IMR-90 (cell line): ENCODE results near the gene RUNX2. TPM values are rescaled to one million over a fixed set of nuclear protein-coding genes. Genes with fewer than 3 reads are reported as not detected.

Experiments
- ATAC-seq: fragments of 200-7000 bp; cut with Tn5 transposase; 2 replicates; pipeline ENCODE4 v1.9.1; 2020; ENCODE audit warnings: low read depth, mild to moderate bottlenecking, moderate library complexity
- BruUV-seq: library from RNA; stranded (reverse); fragments of 400-500 nt; replicated peaks from 2 replicates; lab custom pipeline; 2021; lab: Mats Ljungman, UMichigan
- CTCF ChIA-PET: fragments of 300-600 bp; formaldehyde crosslinking; extraction: SDS; loops from one replicate; lab custom pipeline; 2021; ENCODE audit warnings: antibody characterized with exemption; lab: Yijun Ruan, JAX
- POLR2A ChIA-PET: fragments of 300-600 bp; sonication (Branson Sonifier 250); formaldehyde crosslinking; loops from one replicate; lab custom pipeline; 2022; ENCODE audit warnings: antibody characterized with exemption; ENCODE audit not compliant: unreplicated experiment; lab: Charles Lee
- DNase-seq: peaks from one replicate; pipeline ENCODE4 v3.0.0; 2013
- H2AFZ ChIP-seq: replicated peaks from 2 replicates; pipeline ENCODE3; 2013; ENCODE audit warnings: low read length, mild to moderate bottlenecking; ENCODE audit not compliant: poor library complexity
- H2AK5ac ChIP-seq: 2 replicates; pipeline ENCODE4 v1.6.1; 2013; ENCODE audit warnings: low read depth, low read length, inconsistent platforms
- H2AK9ac ChIP-seq: replicated peaks from 2 replicates; pipeline ENCODE3; 2013; ENCODE audit warnings: mild to moderate bottlenecking, low read depth, low read length, moderate library complexity; ENCODE audit not compliant: poor library complexity
- H2BK120ac ChIP-seq: 2 replicates; pipeline ENCODE4 v1.6.1; 2013; ENCODE audit warnings: low read depth, low read length, inconsistent platforms
- H2BK15ac ChIP-seq: 3 replicates; pipeline ENCODE4 v1.6.1; 2013; ENCODE audit warnings: low read depth, low read length, inconsistent platforms
- H2BK20ac ChIP-seq: 2 replicates; pipeline ENCODE4 v1.6.1; 2013; ENCODE audit warnings: low read depth, mild to moderate bottlenecking, inconsistent platforms, low read length, moderate library complexity
- H2BK5ac ChIP-seq: 2 replicates; pipeline ENCODE4 v1.6.1; 2013; ENCODE audit warnings: mild to moderate bottlenecking, low read depth, low read length, inconsistent platforms; ENCODE audit not compliant: poor library complexity, severe bottlenecking
- H3K14ac ChIP-seq: replicated peaks from 2 replicates; pipeline ENCODE4 v1.6.1; 2013; ENCODE audit warnings: low read depth, low read length, inconsistent platforms
- H3K18ac ChIP-seq: 2 replicates; pipeline ENCODE4 v1.6.1; 2013; ENCODE audit warnings: low read depth, low read length, control low read depth
- H3K23ac ChIP-seq: 2 replicates; pipeline ENCODE4 v1.6.1; 2013; ENCODE audit warnings: low read depth, low read length, inconsistent platforms
- H3K27ac ChIP-seq: 2 replicates; pipeline ENCODE4 v1.5.1; 2013; ENCODE audit warnings: mild to moderate bottlenecking, control low read depth, low read length; ENCODE audit not compliant: insufficient read depth
- H3K27me3 ChIP-seq: 2 replicates; pipeline ENCODE4 v1.6.1; 2013; ENCODE audit warnings: low read length; ENCODE audit not compliant: control insufficient read depth, insufficient read depth
- H3K36me3 ChIP-seq: 2 replicates; pipeline ENCODE4 v1.6.1; 2013; ENCODE audit warnings: low read length, mixed read lengths; ENCODE audit not compliant: control insufficient read depth, insufficient read depth
- H3K4ac ChIP-seq: 2 replicates; pipeline ENCODE4 v1.6.1; 2013; ENCODE audit warnings: low read depth, low read length, inconsistent platforms
- H3K4me1 ChIP-seq: 2 replicates; pipeline ENCODE4 v1.6.1; 2013; ENCODE audit warnings: low read length, mixed read lengths; ENCODE audit not compliant: control insufficient read depth, insufficient read depth
- H3K4me2 ChIP-seq: 2 replicates; pipeline ENCODE4 v1.6.1; 2013; ENCODE audit warnings: low read depth, mild to moderate bottlenecking, control low read depth, low read length, moderate library complexity
- H3K4me3 ChIP-seq: 2 replicates; pipeline ENCODE4 v1.5.1; 2013; ENCODE audit warnings: low read depth, mild to moderate bottlenecking, control low read depth, low read length, moderate library complexity; ENCODE audit not compliant: insufficient read depth
- H3K56ac ChIP-seq: 2 replicates; pipeline ENCODE4 v1.6.1; 2013; ENCODE audit warnings: low read length, inconsistent platforms; ENCODE audit not compliant: insufficient read depth; ENCODE audit errors: extremely low read depth
- H3K79me1 ChIP-seq, 2 experiments: 2 replicates each; pipeline ENCODE4 v1.6.1; 2013; ENCODE audit warnings: low read length in 2 of 2, inconsistent platforms in 1 of 2, low read depth in 1 of 2
- H3K9ac ChIP-seq: 2 replicates; pipeline ENCODE4 v1.6.1; 2013; ENCODE audit warnings: low read depth, low read length, control low read depth
- H3K9me1 ChIP-seq: 2 replicates; pipeline ENCODE4 v1.6.1; 2013; ENCODE audit warnings: low read length, inconsistent platforms; ENCODE audit not compliant: insufficient read depth
- H3K9me3 ChIP-seq: 2 replicates; pipeline ENCODE4 v1.6.1; 2013; ENCODE audit warnings: low read length; ENCODE audit not compliant: control insufficient read depth, insufficient read depth
- H4K20me1 ChIP-seq: 2 replicates; pipeline ENCODE4 v1.6.1; 2013; ENCODE audit warnings: low read length, inconsistent platforms; ENCODE audit not compliant: insufficient read depth
- H4K5ac ChIP-seq: 2 replicates; pipeline ENCODE4 v1.6.1; 2013; ENCODE audit warnings: mild to moderate bottlenecking, low read depth, low read length, control low read depth
- H4K8ac ChIP-seq, 2 experiments: 2 replicates each; pipeline ENCODE4 v1.6.1; 2013; ENCODE audit warnings: low read depth in 2 of 2, low read length in 2 of 2, control low read depth in 1 of 2, inconsistent platforms in 1 of 2
- H4K91ac ChIP-seq: 2 replicates; pipeline ENCODE4 v1.6.1; 2013; ENCODE audit warnings: low read depth, low read length, inconsistent platforms; ENCODE audit not compliant: insufficient read depth
- BHLHE40 ChIP-seq: fragments of 150-350 bp; IDR thresholded peaks from 2 replicates; pipeline ENCODE4 v1.6.1; 2016; ENCODE audit warnings: mild to moderate bottlenecking, low read depth, low read length
- CEBPB ChIP-seq: IDR thresholded peaks from 2 replicates; pipeline ENCODE4 v1.6.1; 2012; ENCODE audit warnings: low read depth, low read length, improper control_type of control experiment
- FOS ChIP-seq: fragments of 150-350 bp; IDR thresholded peaks from 2 replicates; pipeline ENCODE4 v1.6.1; 2016; ENCODE audit warnings: low read depth, low read length
- MAFK ChIP-seq: IDR thresholded peaks from 2 replicates; pipeline ENCODE4 v1.6.1; 2012; ENCODE audit warnings: low read depth, low read length, improper control_type of control experiment
- MXI1 ChIP-seq: IDR thresholded peaks from 2 replicates; pipeline ENCODE4 v1.6.1; 2012; ENCODE audit warnings: low read depth, mild to moderate bottlenecking, low read length, moderate library complexity, borderline replicate concordance
- NFE2L2 ChIP-seq: fragments of 150-350 bp; IDR thresholded peaks from 2 replicates; pipeline ENCODE4 v1.6.1; 2016; ENCODE audit warnings: low read depth, mild to moderate bottlenecking, low read length
- RAD21 ChIP-seq: IDR thresholded peaks from 2 replicates; pipeline ENCODE4 v1.6.1; 2012; ENCODE audit warnings: low read length, improper control_type of control experiment
- RCOR1 ChIP-seq: IDR thresholded peaks from 2 replicates; pipeline ENCODE4 v1.6.1; 2012; ENCODE audit warnings: mild to moderate bottlenecking, low read length, improper control_type of control experiment; ENCODE audit not compliant: insufficient replicate concordance
- SMC3 ChIP-seq: fragments of 150-350 bp; IDR thresholded peaks from 2 replicates; pipeline ENCODE4 v1.6.1; 2016; ENCODE audit warnings: low read depth, mild to moderate bottlenecking, antibody characterized with exemption, low read length, moderate library complexity
- WGBS, 2 experiments: methylation state at CpG; one replicate each; pipeline versions ENCODE4 v1.1.5 to v1.1.7; 2013; ENCODE audit warnings: missing lambda C conversion rate in 2 of 2; ENCODE audit not compliant: insufficient read length in 1 of 2; ENCODE audit errors: extremely low coverage in 2 of 2; 5-methylcytosine and 5-hydroxymethylcytosine counted together
- dilution Hi-C: fragments of 300-500 bp; cut with HindIII; formaldehyde crosslinking; loops from one replicate; pipeline ENCODE4 v1.14.3; 2018; ENCODE audit warnings: low sequenced_read_pairs; ENCODE audit not compliant: unreplicated experiment
- in situ Hi-C: fragments of 300-500 bp; cut with MboI; formaldehyde crosslinking; loops from 3 replicates; pipeline ENCODE4 v1.14.3; 2019; ENCODE audit warnings: low sequenced_read_pairs, inconsistent platforms, mixed read lengths
- intact Hi-C: fragments of 100-400 bp; cut with micrococcal nuclease; formaldehyde crosslinking; loops from 2 replicates; pipeline ENCODE4 v1.10.0; 2022
- polyA plus RNA-seq, 3 experiments: library from polyadenylated mRNA; depleted of rRNA; stranded (reverse); fragments of >200 nt; gene quantifications; 2 replicates each; pipeline ENCODE4 v1.2.3, GENCODE V29; 2012; ENCODE audit warnings: low replicate concordance in 1 of 3
- total RNA-seq: library from RNA; depleted of rRNA; stranded (reverse); fragments of >200 nt; gene quantifications from 2 replicates; pipeline ENCODE4 v1.2.3, GENCODE V29; 2012
- TF ChIP-seq, protein P1 (sequence below): conservative IDR thresholded peaks from 2 replicates; pipeline ENCODE4 v1.5.1; 2012; ENCODE audit warnings: mild to moderate bottlenecking, low read depth, low read length, improper control_type of control experiment

Gene RUNX2
- total and polyA plus RNA-seq, 2 of the 4 experiments (the other 2 are of a cell fraction), result 2.3 to 4.7 TPM

DNA sequence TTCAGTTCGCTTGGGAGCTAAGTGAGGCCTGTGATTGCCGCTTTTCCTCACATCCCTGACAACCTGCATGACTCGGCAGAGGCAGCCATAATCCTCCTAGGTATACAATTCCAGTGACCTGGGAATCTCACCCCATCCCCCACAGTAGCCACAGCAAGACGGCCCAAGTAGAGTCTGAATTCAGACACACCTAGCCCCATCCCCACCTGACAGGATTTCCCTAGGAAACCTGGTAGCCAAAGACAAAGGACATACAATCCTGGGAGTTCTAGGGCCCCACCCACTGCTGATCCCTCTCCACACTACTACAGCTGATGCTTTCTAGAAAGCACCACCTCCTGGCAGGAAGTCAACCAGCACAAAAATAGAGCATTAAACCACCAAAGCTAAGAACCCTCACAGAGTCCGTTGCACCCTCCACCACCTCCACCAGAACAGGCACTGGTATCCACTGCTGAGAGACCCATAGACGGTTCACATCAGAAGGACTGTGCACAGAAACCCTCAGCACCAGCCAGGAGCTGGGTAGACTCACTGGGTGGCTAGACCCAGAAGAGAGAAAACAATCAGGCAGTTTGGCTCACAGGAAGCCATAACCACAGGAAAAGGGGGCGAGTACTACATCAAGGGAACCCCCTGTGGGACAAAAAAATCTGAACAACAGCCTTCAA, 17.9 kb upstream of the RUNX2 start:
- Histone ChIP-seq H4K20me1 (no peaks in the 10 kb centered on the region), H2AFZ (no peak overlapping the region), H2AK9ac (no peak overlapping the region), H2BK20ac (no peak overlapping the region), H3K4ac (no peak overlapping the region), H3K36me3 (no peaks in the 10 kb centered on the region), H3K4me3 (no peak overlapping the region), H3K9ac (no peak overlapping the region), H2BK5ac (no peak overlapping the region), H3K27ac (no peak overlapping the region), H3K4me2 (no peak overlapping the region), H2BK15ac (no peak overlapping the region), H3K18ac (no peak overlapping the region), H3K9me3 (peaks cover 3% of the 10 kb centered on the region; the same call in 1 of the 2 replicates), H4K91ac (no peak overlapping the region), H2AK5ac (no peak overlapping the region), H3K4me1 (no peaks in the 10 kb centered on the region), H4K8ac (no peak overlapping the region), H2BK120ac (no peak overlapping the region), H3K9me1 (no peaks in the 10 kb centered on the region), H3K23ac (no peak overlapping the region), H3K27me3 (no peaks in the 10 kb centered on the region), H4K5ac (no peak overlapping the region), H3K56ac (no peak overlapping the region), H3K14ac (no peak overlapping the region), H3K79me1 (peaks cover 0 to 4% of the 10 kb centered on the region in 2 experiments; a peak in 1 of 4 replicates)
- no TSS peak for BruUV-seq
- dilution Hi-C loops, result no loop called here
- ChIA-PET CTCF (no interaction called here), POLR2A (no interaction called here)
- WGBS, 2 experiments, result 92% methylated on average over 2 of the region's 7 CpGs; no CpG with 5 or more reads in 1 of the 2 experiments
- ATAC-seq, result no peak
- intact Hi-C loops, result no loop called here
- no peak for DNase-seq
- TF ChIP-seq MAFK (no peak), SMC3 (no peak), MXI1 (no peak), FOS (no peak), CEBPB (no peak), BHLHE40 (no peak), RCOR1 (no peak), NFE2L2 (no peak), RAD21 (no peak)
- TF ChIP-seq, protein P1, sequence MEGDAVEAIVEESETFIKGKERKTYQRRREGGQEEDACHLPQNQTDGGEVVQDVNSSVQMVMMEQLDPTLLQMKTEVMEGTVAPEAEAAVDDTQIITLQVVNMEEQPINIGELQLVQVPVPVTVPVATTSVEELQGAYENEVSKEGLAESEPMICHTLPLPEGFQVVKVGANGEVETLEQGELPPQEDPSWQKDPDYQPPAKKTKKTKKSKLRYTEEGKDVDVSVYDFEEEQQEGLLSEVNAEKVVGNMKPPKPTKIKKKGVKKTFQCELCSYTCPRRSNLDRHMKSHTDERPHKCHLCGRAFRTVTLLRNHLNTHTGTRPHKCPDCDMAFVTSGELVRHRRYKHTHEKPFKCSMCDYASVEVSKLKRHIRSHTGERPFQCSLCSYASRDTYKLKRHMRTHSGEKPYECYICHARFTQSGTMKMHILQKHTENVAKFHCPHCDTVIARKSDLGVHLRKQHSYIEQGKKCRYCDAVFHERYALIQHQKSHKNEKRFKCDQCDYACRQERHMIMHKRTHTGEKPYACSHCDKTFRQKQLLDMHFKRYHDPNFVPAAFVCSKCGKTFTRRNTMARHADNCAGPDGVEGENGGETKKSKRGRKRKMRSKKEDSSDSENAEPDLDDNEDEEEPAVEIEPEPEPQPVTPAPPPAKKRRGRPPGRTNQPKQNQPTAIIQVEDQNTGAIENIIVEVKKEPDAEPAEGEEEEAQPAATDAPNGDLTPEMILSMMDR, result no peak
- in situ Hi-C loops, result no loop called here
